ENCODE data around the gene PAEP. TPM values are rescaled to one million over a fixed set of nuclear protein-coding genes. Genes with fewer than 3 reads are reported as not detected.
"Not testable (repeated sequence)": the region's sequence is repeated elsewhere in the genome, so short reads cannot be mapped to it uniquely, and the experiment has no call there.

The PAEP gene
- not detected for polyA plus RNA-seq

DNA sequence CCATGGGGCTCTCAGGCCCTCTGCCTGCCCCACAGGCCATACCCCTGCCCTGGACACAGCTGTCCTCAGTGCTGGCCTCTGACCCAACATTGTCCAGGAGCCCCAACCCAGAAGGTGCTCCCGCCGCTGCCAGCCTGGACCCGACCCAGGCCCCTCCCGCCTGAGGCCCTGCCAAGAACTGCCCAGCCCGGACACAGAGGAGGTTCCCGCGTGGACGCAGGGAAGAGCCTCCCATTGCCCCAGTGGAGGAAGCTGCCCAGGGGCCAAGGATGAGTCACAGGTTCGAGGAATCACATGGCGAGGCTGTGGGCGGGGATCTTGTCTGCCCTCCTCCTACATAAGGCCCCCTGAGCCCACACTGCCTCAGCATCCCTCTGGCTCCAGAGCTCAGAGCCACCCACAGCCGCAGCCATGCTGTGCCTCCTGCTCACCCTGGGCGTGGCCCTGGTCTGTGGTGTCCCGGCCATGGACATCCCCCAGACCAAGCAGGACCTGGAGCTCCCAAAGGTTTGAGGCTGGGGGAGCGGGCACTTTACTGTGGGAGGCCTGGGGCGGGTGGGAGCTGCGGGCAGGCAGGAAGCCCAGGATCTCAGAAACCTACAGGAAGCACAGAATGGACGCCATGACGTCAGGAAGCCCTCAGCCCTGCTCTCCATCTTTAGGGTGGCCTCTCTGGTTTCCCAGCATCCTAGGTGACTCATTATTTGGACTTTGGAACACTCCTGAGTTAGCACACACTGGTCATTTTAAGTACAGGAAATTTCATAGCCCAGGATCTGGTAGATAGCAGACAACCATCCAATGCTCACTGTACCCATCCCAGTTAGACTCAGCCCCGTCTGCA, at the start of gene PAEP:
Gene PAEP (plus strand): TSS at position 366 of the 844 bp plus-strand sequence.
- H3K27ac ChIP-seq (ENCODE audit: low read depth, low read length) = no peak within 1 kb of the TSS
- whole genome bisulfite sequencing, 3 donors = 82 to 85% (median 82%) methylated on average over 20 of the region's 20 CpGs

DNA sequence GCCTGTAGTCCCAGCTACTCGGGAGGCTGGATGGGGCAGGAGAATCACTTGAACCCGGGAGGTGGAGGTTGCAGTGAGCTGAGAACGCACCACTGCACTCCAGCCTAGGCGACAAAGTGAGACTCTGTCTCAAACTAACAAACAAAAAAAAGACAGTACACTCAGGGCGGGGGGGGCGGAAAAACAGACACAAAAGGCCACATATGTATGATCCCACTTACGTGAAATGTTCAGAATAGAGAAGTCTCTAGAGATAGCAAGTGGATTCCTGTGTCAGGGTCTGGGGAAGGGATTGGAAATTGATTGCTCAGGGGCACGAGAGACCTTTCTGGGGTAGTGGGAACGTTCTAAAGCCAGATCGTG, 49.3 kb upstream of the PAEP start:
- no peak overlapping the region for H3K27ac ChIP-seq (ENCODE audit: low read depth, low read length)
- 67 to 82% (median 79%) methylated on average over 10 of the region's 10 CpGs for WGBS, 3 donors

DNA sequence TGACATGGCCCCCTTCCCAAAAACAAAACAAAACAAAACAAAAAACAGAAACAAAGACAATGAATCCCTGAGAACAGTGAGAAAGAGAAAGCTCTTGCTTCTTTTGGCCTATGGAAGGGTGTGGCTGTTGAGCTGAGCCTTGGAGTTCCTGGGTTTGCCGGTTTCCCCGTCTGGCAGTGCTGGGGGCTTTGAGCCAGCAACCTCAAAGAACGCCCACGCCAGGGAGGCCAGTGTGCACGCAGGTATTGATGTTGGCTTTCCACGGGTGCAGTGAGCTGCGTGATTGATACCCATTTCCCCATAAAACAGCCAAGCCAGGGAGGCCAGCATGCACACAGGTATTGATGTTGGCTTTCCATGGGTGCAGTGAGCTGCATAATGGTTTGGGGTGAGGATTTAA, 48.7 kb upstream of the PAEP start:
- 55 to 58% (median 55%) methylated on average over 7 of the region's 7 CpGs for WGBS, 3 donors
- no peak overlapping the region for H3K27ac ChIP-seq (ENCODE audit: low read depth, low read length)

DNA sequence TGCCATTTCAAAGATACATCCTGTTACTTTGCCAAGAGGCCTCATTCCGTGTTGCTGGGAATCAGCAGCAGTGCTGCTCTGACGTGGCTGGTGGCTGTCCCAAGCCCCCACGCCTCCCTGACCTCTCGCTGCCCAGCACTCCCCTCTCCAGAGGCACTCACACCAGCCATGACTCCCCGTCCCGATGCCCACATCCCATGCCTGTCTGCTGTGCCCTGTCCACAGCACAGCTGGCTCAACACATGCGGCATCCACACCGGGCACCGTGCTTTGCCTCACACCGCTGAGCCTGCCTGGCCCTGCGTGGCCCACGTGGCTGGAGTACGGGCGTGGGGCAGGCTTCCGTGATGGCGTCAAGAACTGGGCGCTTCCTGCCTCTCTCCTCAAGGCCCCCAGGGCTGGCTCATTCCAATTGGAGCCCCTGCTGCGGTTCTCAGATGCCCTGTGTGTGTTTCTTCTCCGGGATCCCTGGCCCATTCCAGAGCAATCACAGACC, 48.2 kb upstream of the PAEP start:
- 72 to 85% (median 83%) methylated on average over 18 to 19 of the region's 19 CpGs for WGBS, 3 donors
- no peak overlapping the region for H3K27ac ChIP-seq (ENCODE audit: low read depth, low read length)

DNA sequence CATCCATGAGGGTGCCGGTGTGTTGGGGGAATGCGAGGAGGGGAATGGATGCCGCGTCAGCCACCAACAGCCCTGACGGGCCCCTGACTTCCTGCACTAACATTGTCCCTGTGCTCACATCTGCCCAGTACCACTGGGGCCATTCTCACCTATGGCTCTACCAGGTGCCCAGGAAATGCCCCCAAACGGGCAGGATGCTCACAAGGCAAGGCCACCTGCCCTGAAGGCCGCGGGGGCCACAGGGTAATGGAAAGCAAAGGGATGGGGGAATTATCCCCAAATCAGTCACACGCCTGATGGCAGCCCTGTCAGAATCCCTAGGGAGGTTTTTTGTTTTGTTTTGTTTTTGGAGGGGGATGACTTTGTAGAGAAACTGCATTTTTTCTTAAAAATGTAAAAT, 47.6 kb upstream of the PAEP start:
- WGBS, 3 donors = 82 to 85% (median 83%) methylated on average over 9 of the region's 9 CpGs
- not testable (repeated sequence) for H3K27ac ChIP-seq (ENCODE audit: low read depth, low read length)

DNA sequence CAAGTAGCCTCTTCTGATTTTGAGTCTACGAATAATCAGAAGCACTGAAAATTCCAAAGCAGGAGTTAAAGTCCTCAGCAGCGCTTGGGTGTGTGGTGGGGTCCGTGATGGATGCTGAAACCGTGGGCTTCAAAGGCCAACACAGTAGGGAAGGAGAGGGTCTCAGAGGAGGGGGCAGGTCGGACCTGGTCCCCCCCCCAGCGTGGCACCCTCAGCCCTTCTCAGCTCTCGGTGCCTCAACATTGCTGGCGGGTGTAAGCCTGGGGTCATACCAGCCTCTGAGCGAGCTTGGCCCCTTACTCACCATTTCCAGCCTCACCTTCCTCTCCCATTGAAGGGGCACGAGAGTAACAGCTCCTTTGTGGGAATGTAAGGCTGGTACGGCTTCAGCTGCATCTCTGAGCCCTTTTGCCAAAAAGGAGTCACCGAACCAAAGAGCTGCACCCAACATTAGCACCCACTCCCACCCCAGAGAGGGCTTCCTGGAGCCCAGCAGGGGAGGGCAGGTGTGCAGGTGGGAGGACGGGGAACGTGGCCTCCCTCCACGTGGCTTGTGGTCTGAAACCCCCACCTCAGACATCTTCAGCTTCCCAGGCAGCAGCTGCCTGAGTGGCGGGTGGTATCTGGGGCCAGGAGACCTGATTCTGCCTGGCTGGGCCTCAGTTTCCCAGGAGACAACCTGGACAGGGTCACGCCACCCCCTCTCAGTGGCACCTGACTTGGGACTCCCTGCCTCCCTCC, 47.0 kb upstream of the PAEP start:
- H3K27ac ChIP-seq (ENCODE audit: low read depth, low read length) = no peak overlapping the region
- WGBS, 3 donors = 69 to 88% (median 87%) methylated on average over 16 to 17 of the region's 17 CpGs

DNA sequence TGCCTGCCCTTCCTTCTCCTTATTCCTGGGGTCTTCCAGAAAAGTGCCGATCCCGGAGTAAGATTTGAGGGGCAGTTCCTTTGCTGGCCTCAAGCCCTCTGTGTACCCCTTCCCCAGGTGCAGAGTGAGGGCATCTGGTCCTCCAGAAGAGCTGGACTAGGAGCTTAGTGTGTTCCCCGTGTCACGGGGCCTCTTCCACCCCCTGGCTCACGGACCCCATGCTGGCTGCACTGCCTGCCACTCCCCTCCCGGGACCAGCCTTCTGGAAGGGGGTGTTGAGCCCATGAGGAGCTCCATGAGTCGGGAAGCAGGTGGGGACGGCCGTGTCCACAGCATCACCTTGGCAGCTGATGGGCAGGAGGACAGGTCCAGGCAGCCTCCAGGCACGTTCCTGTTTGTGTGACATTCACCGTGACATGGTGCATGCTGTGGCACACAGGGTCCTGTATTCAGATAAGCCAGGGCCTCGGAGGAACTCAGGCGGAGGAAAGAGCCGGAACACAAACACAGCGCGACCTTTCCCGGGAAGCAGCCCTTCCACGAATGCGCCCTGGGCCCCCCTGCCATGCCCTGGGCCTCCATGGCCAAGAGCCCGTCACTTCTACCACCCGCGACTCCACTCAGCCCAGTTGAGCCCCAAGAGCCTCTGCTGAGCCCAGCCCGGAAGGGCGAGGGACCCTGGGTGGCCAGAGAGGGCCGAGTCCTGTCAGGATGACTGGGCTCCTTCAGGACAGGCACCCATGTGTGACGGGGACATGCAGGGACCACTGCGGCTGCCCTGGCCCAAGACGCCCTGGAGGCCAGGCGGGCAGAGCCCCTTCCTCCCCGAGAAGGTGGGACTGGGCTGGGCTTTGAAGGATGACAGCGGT, 46.2 kb upstream of the PAEP start:
- 74 to 92% (median 89%) methylated on average over 29 to 31 of the region's 31 CpGs for WGBS, 3 donors
- no peak overlapping the region for H3K27ac ChIP-seq (ENCODE audit: low read depth, low read length)

DNA sequence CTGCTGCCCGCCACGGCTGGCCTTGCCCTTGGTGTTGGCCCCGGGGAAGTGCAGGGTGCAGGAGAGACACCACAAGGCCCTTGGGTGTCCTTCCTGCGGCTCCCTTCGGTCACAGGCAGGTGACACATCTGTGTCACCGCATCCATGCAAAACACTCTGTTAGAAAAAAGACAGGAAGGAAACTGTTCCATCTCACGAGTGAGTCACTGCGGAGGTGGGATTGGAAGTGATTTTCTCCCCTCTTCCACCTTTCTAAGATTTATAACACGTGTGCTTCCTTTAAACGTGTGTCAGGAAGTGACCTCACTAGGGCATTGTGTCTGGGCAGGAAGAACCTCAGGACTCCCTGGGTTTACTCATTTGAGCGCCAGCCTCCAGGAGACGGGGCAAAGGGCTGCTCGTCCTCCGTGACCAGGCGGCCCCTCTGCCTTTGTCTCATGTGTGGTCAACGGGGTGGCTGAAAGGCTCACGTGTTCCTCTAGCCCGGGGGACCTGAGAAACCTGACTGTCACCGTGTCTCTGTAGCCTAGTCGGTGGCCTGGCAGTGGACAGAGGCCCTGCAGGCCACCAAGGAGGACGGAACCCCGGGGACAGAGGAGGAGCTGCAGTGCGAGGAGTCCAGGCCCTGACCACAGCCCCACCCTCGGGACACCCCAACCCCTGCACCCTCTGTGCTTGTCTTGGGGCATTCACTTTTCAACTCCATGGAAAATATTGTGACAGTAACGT, 45.3 kb upstream of the PAEP start:
- H3K27ac ChIP-seq (ENCODE audit: low read depth, low read length) = no peak overlapping the region
- WGBS, 3 donors = 55 to 61% (median 56%) methylated on average over 25 of the region's 25 CpGs

DNA sequence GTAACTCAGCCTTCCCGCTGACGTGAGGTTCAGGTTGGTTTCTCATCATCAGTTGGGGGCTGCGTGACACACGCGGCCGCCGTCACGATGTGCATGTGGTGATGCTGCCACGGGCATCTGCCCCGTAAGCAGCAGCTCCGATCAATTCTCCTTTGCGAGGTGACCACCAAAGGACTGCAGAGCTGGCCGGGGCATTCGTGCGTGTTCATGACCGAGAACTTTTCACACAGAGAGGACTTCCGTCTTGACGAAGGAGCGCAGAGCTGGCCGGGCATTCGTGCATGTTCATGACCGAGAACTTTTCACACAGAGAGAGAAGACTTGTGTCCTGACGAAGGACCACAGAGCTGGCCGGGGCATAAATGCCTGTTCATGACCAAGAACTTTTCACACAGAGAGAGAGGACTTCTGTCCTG, 44.1 kb upstream of the PAEP start:
- WGBS, 3 donors = 85 to 93% (median 91%) methylated on average over 24 of the region's 24 CpGs
- no peak overlapping the region for H3K27ac ChIP-seq (ENCODE audit: low read depth, low read length)

DNA sequence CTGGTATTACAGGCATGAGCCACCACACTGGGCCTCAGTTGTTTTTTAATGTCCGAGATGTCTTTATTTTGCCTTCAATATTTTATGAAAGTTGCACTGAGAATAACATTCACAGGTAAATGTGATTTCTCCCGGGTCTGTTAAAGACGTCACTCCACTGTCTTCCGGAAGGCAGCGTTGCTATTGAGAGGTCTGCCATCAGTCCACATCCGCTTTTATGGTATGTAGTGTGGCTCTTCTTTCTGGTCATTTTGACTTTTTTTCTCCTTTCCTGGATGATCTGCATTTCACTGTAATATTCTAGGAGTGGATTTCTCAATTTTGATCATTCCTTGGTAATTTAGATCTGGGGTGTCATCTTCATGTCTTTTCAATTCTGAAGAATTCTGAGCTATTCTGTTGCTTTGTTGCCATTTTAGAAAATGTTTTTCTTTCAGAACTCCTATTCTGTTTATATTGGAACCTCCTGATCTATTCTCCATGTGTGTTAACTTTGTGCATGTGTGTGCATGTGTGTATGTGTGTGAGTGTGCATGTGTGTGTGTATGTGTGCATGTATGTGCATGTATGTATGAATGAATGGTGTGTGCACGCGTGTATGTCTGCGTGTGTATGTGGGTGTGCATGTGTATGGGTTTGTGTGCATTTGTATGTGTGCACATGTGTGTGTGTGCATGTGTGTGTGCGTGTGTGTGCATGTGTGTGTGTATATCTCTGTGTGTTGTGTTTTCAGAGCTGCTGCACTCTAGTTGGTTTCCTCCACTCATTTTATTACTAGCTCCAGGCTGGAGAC, 42.2 kb upstream of the PAEP start:
- H3K27ac ChIP-seq (ENCODE audit: low read depth, low read length) = no peak overlapping the region
- 82 to 94% (median 92%) methylated on average over 10 of the region's 10 CpGs for WGBS, 3 donors

DNA sequence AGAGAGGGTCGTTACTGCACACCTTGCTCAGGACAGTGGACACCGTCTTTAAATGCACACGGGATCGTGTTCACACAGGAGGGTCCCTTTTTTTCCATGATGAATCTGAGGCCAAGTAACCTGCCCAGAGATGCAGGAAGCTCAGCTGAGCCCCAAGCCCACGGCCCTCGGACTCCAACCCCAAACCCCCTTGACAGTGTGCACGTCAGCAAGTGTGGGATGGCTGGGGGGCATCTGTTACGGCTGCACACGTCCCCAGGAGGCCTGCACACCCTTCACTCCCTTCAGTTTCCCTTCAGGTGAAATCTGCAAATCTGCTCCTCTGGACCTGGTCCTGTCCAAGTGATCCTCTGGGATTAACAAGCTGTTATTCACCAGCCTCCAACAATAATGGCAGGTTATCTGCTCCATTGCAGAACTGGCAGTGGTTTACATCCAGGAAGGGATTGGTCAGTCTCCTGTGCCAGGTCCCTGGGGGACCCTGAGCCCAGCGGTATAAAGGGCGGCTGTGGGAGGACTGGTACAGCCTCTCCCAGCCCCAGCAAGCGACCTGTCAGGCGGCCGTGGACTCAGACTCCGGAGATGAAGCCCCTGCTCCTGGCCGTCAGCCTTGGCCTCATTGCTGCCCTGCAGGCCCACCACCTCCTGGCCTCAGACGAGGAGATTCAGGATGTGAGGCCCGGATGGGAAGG, 40.5 kb upstream of the PAEP start, which contains the start of gene LCN1:
Gene LCN1 (plus strand): TSS at position 525 of the 692 bp plus-strand sequence. CDS start 58 bp downstream, at position 583.
- WGBS, 3 donors = 67 to 80% (median 78%) methylated on average over 18 of the region's 18 CpGs
- H3K27ac ChIP-seq (ENCODE audit: low read depth, low read length) = no peak within 1 kb of the TSS

DNA sequence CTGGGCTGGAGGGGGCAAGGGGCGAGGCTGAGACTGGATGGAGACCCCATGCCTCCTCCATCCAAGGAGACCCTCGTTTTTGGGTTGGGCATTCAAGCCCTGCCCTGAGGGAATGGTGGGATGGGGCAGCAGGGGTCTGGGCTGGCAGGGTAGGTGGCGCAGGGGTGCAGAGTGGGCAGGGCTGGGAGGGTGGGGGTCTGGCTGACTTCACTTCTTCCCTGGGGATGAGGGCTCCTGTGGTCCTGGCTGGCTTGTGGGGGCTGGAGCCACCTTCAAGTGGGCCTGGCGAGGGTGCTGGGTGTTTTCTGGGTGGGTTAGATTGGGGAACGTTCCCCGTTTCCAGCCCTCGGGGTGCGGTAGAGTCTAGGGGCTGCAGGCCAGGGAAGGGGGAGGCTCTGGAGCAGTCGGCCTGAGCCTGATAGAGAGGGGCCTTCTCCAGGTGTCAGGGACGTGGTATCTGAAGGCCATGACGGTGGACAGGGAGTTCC, 39.9 kb upstream of the PAEP start:
- H3K27ac ChIP-seq (ENCODE audit: low read depth, low read length) = no peak overlapping the region
- WGBS, 3 donors = 71 to 87% (median 85%) methylated on average over 8 to 11 of the region's 11 CpGs

DNA sequence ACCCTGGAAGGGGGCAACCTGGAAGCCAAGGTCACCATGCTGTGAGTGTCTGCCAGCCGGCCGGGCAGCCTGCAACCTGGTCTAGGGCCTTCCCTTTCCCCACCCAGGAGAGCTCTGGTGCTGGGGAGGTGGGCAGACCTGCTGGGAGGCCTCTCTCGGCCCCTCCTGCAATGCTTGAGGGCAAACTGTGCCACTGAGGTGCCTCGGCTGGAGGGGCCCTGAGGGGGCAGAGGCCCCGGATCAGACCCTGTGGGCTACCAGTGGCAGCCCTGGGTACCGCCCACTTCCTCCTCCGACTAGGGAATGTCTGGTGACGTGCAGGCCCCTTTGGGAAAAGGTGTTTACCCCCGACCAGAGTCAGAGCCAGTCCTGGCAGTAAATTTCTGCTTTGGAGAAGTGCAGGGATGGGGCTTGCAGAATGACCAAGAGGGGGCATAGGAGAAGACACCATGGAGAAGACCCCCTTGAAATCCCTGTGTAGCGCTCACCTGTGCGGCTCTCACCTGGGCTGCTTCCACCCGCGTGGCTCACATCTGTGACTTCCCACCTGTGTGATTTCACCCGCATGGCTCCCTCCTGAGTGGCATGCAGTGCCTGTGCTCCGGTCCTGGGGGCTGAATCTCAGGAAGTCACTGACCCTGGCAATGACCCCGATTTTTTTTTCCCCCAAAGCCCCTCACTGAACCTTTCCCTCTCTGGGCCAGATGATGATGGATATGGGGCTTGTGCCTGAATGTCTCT, 39.2 kb upstream of the PAEP start:
- no peak overlapping the region for H3K27ac ChIP-seq (ENCODE audit: low read depth, low read length)
- WGBS, 3 donors = 51 to 73% (median 71%) methylated on average over 16 of the region's 16 CpGs

DNA sequence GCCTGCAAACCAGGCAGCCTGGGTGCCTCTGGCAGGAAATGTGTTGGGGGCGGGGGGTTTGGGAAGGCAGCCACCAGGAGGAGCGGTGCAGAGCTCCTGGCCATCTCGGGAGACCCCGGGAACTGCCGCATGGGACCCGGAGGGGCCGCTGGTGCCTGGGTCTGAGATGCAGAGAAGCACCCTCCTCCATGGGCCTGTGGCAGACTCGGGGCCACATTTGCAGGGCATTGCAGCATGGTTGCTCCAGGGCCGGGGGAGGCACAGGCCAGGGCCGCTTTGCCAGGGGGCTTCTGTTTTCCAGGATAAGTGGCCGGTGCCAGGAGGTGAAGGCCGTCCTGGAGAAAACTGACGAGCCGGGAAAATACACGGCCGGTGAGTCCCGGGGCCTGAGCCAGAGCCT, 38.6 kb upstream of the PAEP start:
- 50 to 71% (median 69%) methylated on average over 17 of the region's 17 CpGs for WGBS, 3 donors
- no peak overlapping the region for H3K27ac ChIP-seq (ENCODE audit: low read depth, low read length)

DNA sequence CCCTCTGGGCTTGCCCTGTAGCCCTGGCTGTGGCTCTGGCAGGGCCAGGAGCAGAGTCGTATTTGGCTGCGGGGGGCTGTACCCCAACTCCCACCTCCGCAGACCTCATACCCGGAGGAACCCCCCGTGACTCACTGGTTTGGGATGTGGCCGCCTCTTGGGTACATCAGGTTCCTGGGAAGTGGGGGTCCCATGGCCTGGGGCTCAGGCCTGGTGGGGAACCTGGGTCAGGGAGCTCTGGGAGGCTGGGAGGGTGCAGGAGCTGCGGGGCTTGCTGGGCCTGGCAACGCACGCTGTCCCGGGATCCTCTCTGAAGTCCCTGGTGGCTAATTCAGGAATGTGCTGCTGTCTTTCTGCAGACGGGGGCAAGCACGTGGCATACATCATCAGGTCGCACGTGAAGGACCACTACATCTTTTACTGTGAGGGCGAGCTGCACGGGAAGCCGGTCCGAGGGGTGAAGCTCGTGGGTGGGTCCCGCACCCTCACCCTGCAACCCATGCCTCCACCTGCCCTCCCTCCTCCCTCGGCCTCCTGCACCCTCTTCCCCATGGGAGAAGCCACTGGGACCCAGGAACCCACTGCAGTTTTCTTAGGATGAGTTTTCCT, 37.9 kb upstream of the PAEP start:
- 62 to 78% (median 76%) methylated on average over 20 to 21 of the region's 21 CpGs for WGBS, 3 donors
- H3K27ac ChIP-seq (ENCODE audit: low read depth, low read length) = no peak overlapping the region
